Measurements from ENCODE around the gene UBE2R2. TPM values are rescaled to one million over a fixed set of nuclear protein-coding genes. Genes with fewer than 3 reads are reported as not detected.

UBE2R2 gene
- polyA plus RNA-seq, 1 donor from 2014 or later: 45.0 TPM

- no peak overlapping the region for H2AFZ ChIP-seq (ENCODE audit: low read depth, low read length)
- H3K79me2 ChIP-seq (replicated peaks; ENCODE audit: insufficient read depth, low read length): no peaks in the 10 kb centered on the region
- H3K9me3 ChIP-seq (ENCODE audit: low read length): no peaks in the 10 kb centered on the region
- no peaks in the 10 kb centered on the region for H3K9me2 ChIP-seq (ENCODE audit: insufficient read depth, low read length)
- TF ChIP-seq TAF1 (IDR thresholded peaks at IDR 0.05; ENCODE audit: low read depth): no peak
- TF ChIP-seq REST (IDR thresholded peaks at IDR 0.05; ENCODE audit: borderline replicate concordance): no peak
- H3K27ac ChIP-seq (ENCODE audit: low read length): no peak overlapping the region
- H3K9ac ChIP-seq (ENCODE audit: low read length): no peak overlapping the region
- H3F3A ChIP-seq (ENCODE audit: insufficient read depth, low read length, poor library complexity, severe bottlenecking): no peaks in the 10 kb centered on the region
- no peaks in the 10 kb centered on the region for H3K36me3 ChIP-seq (ENCODE audit: insufficient read depth, low read length)
- no peaks in the 10 kb centered on the region for H3K27me3 ChIP-seq (ENCODE audit: insufficient read depth, low read depth, low read length)
- H3K4me3 ChIP-seq (ENCODE audit: low read length): no peak overlapping the region
- no peaks in the 10 kb centered on the region for H4K20me1 ChIP-seq (ENCODE audit: insufficient read depth)
- H3K4me2 ChIP-seq (ENCODE audit: low read length): no peak overlapping the region
Measured at GRCh38 chr9:33776578-33776977, 40.4 kb upstream of the UBE2R2 start.

- Histone ChIP-seq H3K9me3 (ENCODE audit: low read length) (no peaks in the 10 kb centered on the region), H3K36me3 (ENCODE audit: insufficient read depth, low read length) (no peaks in the 10 kb centered on the region), H3F3A (ENCODE audit: insufficient read depth, low read length, poor library complexity, severe bottlenecking) (no peaks in the 10 kb centered on the region), H3K27me3 (ENCODE audit: insufficient read depth, low read depth, low read length) (no peaks in the 10 kb centered on the region), H3K27ac (ENCODE audit: low read length) (no peak overlapping the region), H3K9me2 (ENCODE audit: insufficient read depth, low read length) (no peaks in the 10 kb centered on the region), H3K9ac (ENCODE audit: low read length) (no peak overlapping the region), H3K4me3 (ENCODE audit: low read length) (no peak overlapping the region), H4K20me1 (ENCODE audit: insufficient read depth) (no peaks in the 10 kb centered on the region), H2AFZ (ENCODE audit: low read depth, low read length) (no peak overlapping the region), H3K4me2 (ENCODE audit: low read length) (no peak overlapping the region), H3K79me2 (replicated peaks; ENCODE audit: insufficient read depth, low read length) (no peaks in the 10 kb centered on the region)
- TF ChIP-seq TAF1 (IDR thresholded peaks at IDR 0.05; ENCODE audit: low read depth): no peak
- no peak for TF ChIP-seq EZH2 (IDR thresholded peaks at IDR 0.05; ENCODE audit: borderline replicate concordance, insufficient read depth, low read length, poor library complexity, severe bottlenecking)
- TF ChIP-seq SMC3 (conservative IDR thresholded peaks at IDR 0.05; ENCODE audit: poor library complexity): peak; percentile 68
- no peak for TF ChIP-seq MXI1 (conservative IDR thresholded peaks at IDR 0.05; ENCODE audit: poor library complexity, severe bottlenecking)
- peak; percentile 80 for TF ChIP-seq CTCF (IDR thresholded peaks at IDR 0.05; ENCODE audit: poor library complexity, severe bottlenecking)
- no peak for TF ChIP-seq EP300 (conservative IDR thresholded peaks at IDR 0.05; ENCODE audit: poor library complexity, severe bottlenecking)
- TF ChIP-seq POLR2AphosphoS5 (IDR thresholded peaks at IDR 0.05): no peak
- no peak for TF ChIP-seq REST (IDR thresholded peaks at IDR 0.05; ENCODE audit: borderline replicate concordance)
- TF ChIP-seq RAD21 (conservative IDR thresholded peaks at IDR 0.05): peak; percentile 46
Measured at GRCh38 chr9:33778700-33779351, 38.1 kb upstream of the UBE2R2 start.

All from neural cell (in vitro differentiated cells).